ENCODE measurements around the gene ELF2. TPM values are rescaled to one million over a fixed set of nuclear protein-coding genes. Genes with fewer than 3 reads are reported as not detected.

Gene ELF2
- total RNA-seq, 1 experiment from 2014 or later, result 42.4 TPM

- Histone ChIP-seq H3K36me3 (ENCODE audit: insufficient read depth, low read length, poor library complexity, severe bottlenecking) (no peaks in the 10 kb centered on the region), H3K27me3 (replicated peaks; ENCODE audit: insufficient read depth, low read depth, low read length, poor library complexity) (no peaks in the 10 kb centered on the region), H3K4me3 (ENCODE audit: low read depth, low read length, poor library complexity, severe bottlenecking) (no peak overlapping the region), H3K27ac (ENCODE audit: low read depth, low read length, poor library complexity, severe bottlenecking) (peak overlapping the region; percentile 24), H3K4me1 (ENCODE audit: insufficient read depth, low read length, poor library complexity, severe bottlenecking) (peaks cover 32% of the 10 kb centered on the region), H3K9me3 (ENCODE audit: low read depth, low read length, poor library complexity, severe bottlenecking) (no peaks in the 10 kb centered on the region)
- TF ChIP-seq EZH2 (IDR thresholded peaks at IDR 0.05; ENCODE audit: borderline replicate concordance, low read depth, low read length, poor library complexity, severe bottlenecking) (no peak), CTCF (conservative IDR thresholded peaks at IDR 0.05; ENCODE audit: low read depth, low read length) (no peak)
- intact Hi-C loops (cut with micrococcal nuclease; ENCODE audit: unreplicated experiment), result no loop called here
- ChIA-PET CTCF (no interaction called here), POLR2A (ENCODE audit: low non-redundant PET) (no interaction called here)
- no TSS peak for BruUV-seq (replicated peaks)
- DNase-seq (ENCODE audit: low spot score), result no peak
These were observed 31.5 kb upstream of the ELF2 start for GRCh38 chr4:139208404-139208945.

- no peak overlapping the region for H3K4me3 ChIP-seq (ENCODE audit: low read depth, low read length, poor library complexity, severe bottlenecking)
- H3K9me3 ChIP-seq (ENCODE audit: low read depth, low read length, poor library complexity, severe bottlenecking), result no peaks in the 10 kb centered on the region
- intact Hi-C loops (cut with micrococcal nuclease; ENCODE audit: unreplicated experiment), result no loop called here
- H3K36me3 ChIP-seq (ENCODE audit: insufficient read depth, low read length, poor library complexity, severe bottlenecking), result no peaks in the 10 kb centered on the region
- no peak for DNase-seq (ENCODE audit: low spot score)
- no peak overlapping the region for H3K27ac ChIP-seq (ENCODE audit: low read depth, low read length, poor library complexity, severe bottlenecking)
- ChIA-PET CTCF (no interaction called here), POLR2A (ENCODE audit: low non-redundant PET) (no interaction called here)
- BruUV-seq (replicated peaks), result no TSS peak
- H3K4me1 ChIP-seq (ENCODE audit: insufficient read depth, low read length, poor library complexity, severe bottlenecking), result peaks cover 28% of the 10 kb centered on the region
- no peak for TF ChIP-seq EZH2 (IDR thresholded peaks at IDR 0.05; ENCODE audit: borderline replicate concordance, low read depth, low read length, poor library complexity, severe bottlenecking)
- TF ChIP-seq CTCF (conservative IDR thresholded peaks at IDR 0.05; ENCODE audit: low read depth, low read length), result no peak
- H3K27me3 ChIP-seq (replicated peaks; ENCODE audit: insufficient read depth, low read depth, low read length, poor library complexity), result no peaks in the 10 kb centered on the region
These were observed 30.9 kb upstream of the ELF2 start for GRCh38 chr4:139207873-139208403.

GRCh38 chr4:139207247-139207646, 30.2 kb upstream of the ELF2 start:
- BruUV-seq (replicated peaks), result no TSS peak
- Histone ChIP-seq H3K27ac (ENCODE audit: low read depth, low read length, poor library complexity, severe bottlenecking) (no peak overlapping the region), H3K9me3 (ENCODE audit: low read depth, low read length, poor library complexity, severe bottlenecking) (no peaks in the 10 kb centered on the region), H3K4me3 (ENCODE audit: low read depth, low read length, poor library complexity, severe bottlenecking) (no peak overlapping the region), H3K36me3 (ENCODE audit: insufficient read depth, low read length, poor library complexity, severe bottlenecking) (no peaks in the 10 kb centered on the region), H3K4me1 (ENCODE audit: insufficient read depth, low read length, poor library complexity, severe bottlenecking) (peaks cover 22% of the 10 kb centered on the region), H3K27me3 (replicated peaks; ENCODE audit: insufficient read depth, low read depth, low read length, poor library complexity) (no peaks in the 10 kb centered on the region)
- POLR2A ChIA-PET (ENCODE audit: low non-redundant PET), result no interaction called here
- no peak for DNase-seq (ENCODE audit: low spot score)
- TF ChIP-seq CTCF (conservative IDR thresholded peaks at IDR 0.05; ENCODE audit: low read depth, low read length), result no peak
- TF ChIP-seq EZH2 (IDR thresholded peaks at IDR 0.05; ENCODE audit: borderline replicate concordance, low read depth, low read length, poor library complexity, severe bottlenecking), result no peak
- CTCF ChIA-PET, result no interaction called here
- intact Hi-C loops (cut with micrococcal nuclease; ENCODE audit: unreplicated experiment), result no loop called here
